K562 (cell line): ENCODE data around the gene AKT3. TPM values are rescaled to one million over a fixed set of nuclear protein-coding genes. Genes with fewer than 3 reads are reported as not detected.

Experiments
- ATAC-seq: fragments of 200-7000 bp; cut with Tn5 transposase; 3 replicates; pipeline ENCODE4 v1.9.1; 2020; ENCODE audit warnings: moderate library complexity
- BruUV-seq: library from RNA; stranded (reverse); fragments of 400-500 nt; replicated peaks from 2 replicates; lab custom pipeline; 2021; lab: Mats Ljungman, UMichigan
- CTCF ChIA-PET: fragments of 300-600 bp; formaldehyde crosslinking; extraction: SDS; loops from one replicate; lab custom pipeline; 2021; ENCODE audit warnings: low intra/inter-chr PET ratio; lab: Yijun Ruan, JAX
- POLR2A ChIA-PET: fragments of 300-600, 350-650 bp; sonication (Branson Sonifier 250); formaldehyde crosslinking; extraction: SDS; loops from one replicate; lab custom pipeline; 2021; ENCODE audit warnings: antibody characterized with exemption, inconsistent platforms; lab: Yijun Ruan, JAX
- DNase-seq, 4 experiments: peaks; one replicate each; pipeline versions ENCODE4 v3.0.0 to v3.0.0-alpha.2; 2011 to 2018; ENCODE audit warnings: low spot score in 3 of 4, mixed read lengths in 3 of 4; ENCODE audit errors: extremely low read depth in 1 of 4
- FAIRE-seq: peaks from 2 replicates; lab custom pipeline; 2011; peaks lifted over from hg19 to GRCh38; lab: Jason Lieb, UNC
- H2AFZ ChIP-seq: 2 replicates; pipeline ENCODE4 v1.6.0; 2011; ENCODE audit warnings: low read depth, low read length, control low read depth, inconsistent platforms
- H3K27ac ChIP-seq: fragments of 200-600 bp; 3 replicates; pipeline ENCODE4 v1.8.0; 2011; ENCODE audit warnings: low read depth, mild to moderate bottlenecking, control low read depth, inconsistent platforms, low read length, moderate library complexity, mixed read lengths; ENCODE audit errors: extremely low read depth
- H3K27me3 ChIP-seq, 2 experiments: fragments of 300-600 bp in 1 of 2; 2 replicates in 1 of 2; 3 replicates in 1 of 2; pipeline versions ENCODE4 v1.6.0 to v1.8.0; 2011; ENCODE audit warnings: inconsistent platforms in 2 of 2, low read length in 2 of 2, mild to moderate bottlenecking in 1 of 2, mixed read lengths in 1 of 2, moderate library complexity in 1 of 2; ENCODE audit not compliant: control insufficient read depth in 2 of 2, insufficient read depth in 2 of 2
- H3K36me3 ChIP-seq: fragments of 300-600 bp; 3 replicates; pipeline ENCODE4 v1.8.0; 2011; ENCODE audit warnings: mild to moderate bottlenecking, low read length, inconsistent platforms; ENCODE audit not compliant: control insufficient read depth, insufficient read depth
- H3K4me1 ChIP-seq, 2 experiments: fragments of 200-600 bp in 1 of 2; replicated peaks in 1 of 2; 2 replicates in 1 of 2; 3 replicates in 1 of 2; pipeline versions ENCODE4 v1.5.1 to v1.8.0; 2011; ENCODE audit warnings: inconsistent platforms in 2 of 2, low read length in 2 of 2, mild to moderate bottlenecking in 1 of 2, mixed read lengths in 1 of 2, moderate library complexity in 1 of 2; ENCODE audit not compliant: control insufficient read depth in 2 of 2, insufficient read depth in 2 of 2
- H3K4me2 ChIP-seq: 2 replicates; pipeline ENCODE4 v1.6.1; 2011; ENCODE audit warnings: low read length, control low read depth, inconsistent platforms, mixed read lengths; ENCODE audit not compliant: insufficient read depth
- H3K4me3 ChIP-seq: fragments of 200-600 bp; sonication (generic), shearing (Covaris generic); 2 replicates; pipeline ENCODE4 v1.5.1; 2016; ENCODE audit warnings: control low read depth, inconsistent platforms
- H3K79me2 ChIP-seq: fragments of 200-600 bp; 3 replicates; pipeline ENCODE4 v1.8.0; 2011; ENCODE audit warnings: low read length, inconsistent platforms; ENCODE audit not compliant: control insufficient read depth, insufficient read depth
- H3K9ac ChIP-seq, 2 experiments: 2 replicates each; pipeline versions ENCODE4 v1.6.0 to v1.6.1; 2011; ENCODE audit warnings: low read depth in 2 of 2, low read length in 2 of 2, control low read depth in 1 of 2, inconsistent platforms in 1 of 2, mild to moderate bottlenecking in 1 of 2, mixed read lengths in 1 of 2; ENCODE audit not compliant: insufficient read depth in 1 of 2
- H3K9me1 ChIP-seq: one replicate; pipeline ENCODE4 v1.6.0; 2011; ENCODE audit warnings: inconsistent platforms, mild to moderate bottlenecking, low read length, moderate library complexity; ENCODE audit not compliant: control insufficient read depth, insufficient read depth
- H3K9me3 ChIP-seq: replicated peaks from 2 replicates; pipeline ENCODE4 v1.5.1; 2011; ENCODE audit warnings: low read depth, low read length, inconsistent platforms; ENCODE audit not compliant: control insufficient read depth, insufficient read depth
- H4K20me1 ChIP-seq: replicated peaks from 2 replicates; pipeline ENCODE4 v1.6.1; 2011; ENCODE audit warnings: low read length, inconsistent platforms, mixed read lengths; ENCODE audit not compliant: control insufficient read depth, insufficient read depth
- BHLHE40 ChIP-seq: IDR thresholded peaks from 2 replicates; pipeline ENCODE4 v1.6.1; 2011; ENCODE audit warnings: low read length, improper control_type of control experiment
- EGR1 ChIP-seq: fragments of 450-650 bp; conservative IDR thresholded peaks from 2 replicates; pipeline ENCODE4 v1.6.1; 2017; ENCODE audit warnings: mild to moderate bottlenecking
- NCOA2 ChIP-seq, 2 experiments: fragments of 450-650 bp; IDR thresholded peaks; 2 replicates each; pipeline ENCODE4 v1.6.1; 2018; ENCODE audit warnings: mild to moderate bottlenecking in 2 of 2, moderate library complexity in 1 of 2; ENCODE audit not compliant: partially characterized antibody in 2 of 2
- PHB2 ChIP-seq: fragments of 450-650 bp; IDR thresholded peaks from 2 replicates; pipeline ENCODE4 v1.6.1; 2017; ENCODE audit warnings: low read depth
- RREB1 ChIP-seq: fragments of 250-450 bp; sonication (Bioruptor Pico); IDR thresholded peaks from 2 replicates; pipeline ENCODE4 v1.4.0; 2020
- WGBS: fragments of 100-300 bp; shearing (Covaris generic); methylation state at CpG from one replicate; pipeline ENCODE4 v1.1.6; 2016; ENCODE audit warnings: low coverage, mixed read lengths; ENCODE audit not compliant: insufficient coverage; ENCODE audit errors: missing lambda C conversion rate; 5-methylcytosine and 5-hydroxymethylcytosine counted together
- in situ Hi-C: fragments of 300-500 bp; cut with MboI; formaldehyde crosslinking; loops from 4 replicates; pipeline ENCODE4 v1.15.0; 2018; ENCODE audit warnings: inconsistent platforms, mixed read lengths
- intact Hi-C: fragments of 100-400 bp; cut with micrococcal nuclease; formaldehyde crosslinking; loops from 2 replicates; pipeline ENCODE4 v1.14.2; 2022
- polyA plus RNA-seq, 8 experiments: library from polyadenylated mRNA; depleted of rRNA in 4 of 8; stranded (reverse) in 5 of 8; unstranded in 3 of 8; fragments of >200 nt; fragmentation: Nextera tagmentation in 2 of 8; fragmentation: Illumina TruSeq in 1 of 8; extraction: Ambion mirVana in 2 of 8; extraction: Trizol in 1 of 8; gene quantifications; 2 replicates each; pipeline versions ENCODE4 v1.2.1 to v1.2.3, GENCODE V29; 2011 to 2014; ENCODE audit warnings: inconsistent platforms in 1 of 8, missing spikeins in 1 of 8
- total RNA-seq, 7 experiments: library from RNA; depleted of rRNA in 6 of 7; stranded (reverse); fragments of >200 nt in 6 of 7; fragmentation: Illumina TruSeq in 2 of 7; extraction: Trizol in 2 of 7; gene quantifications; 2 replicates each; pipeline versions ENCODE4 v1.2.1 to v1.2.3, GENCODE V29; 2011 to 2021; ENCODE audit warnings: low replicate concordance in 1 of 7
- TF ChIP-seq, protein P1 (sequence below): fragments of 450-650 bp; IDR thresholded peaks from 2 replicates; pipeline ENCODE4 v1.6.1; 2017; ENCODE audit warnings: antibody characterized with exemption, mild to moderate bottlenecking
- TF ChIP-seq, protein P2 (sequence below), 2 experiments: fragments of 150-350 bp in 1 of 2; IDR thresholded peaks; 2 replicates each; pipeline ENCODE4 v1.6.1; 2012 to 2016; ENCODE audit warnings: low read depth in 2 of 2, low read length in 2 of 2, mild to moderate bottlenecking in 1 of 2, moderate library complexity in 1 of 2

AKT3 gene
- total and polyA plus RNA-seq, 9 of the 15 experiments (the other 6 are each of a cell fraction or from before 2014, with no cell fraction given): 0.04 to 0.54 (median 0.18) TPM; not detected in 1

DNA sequence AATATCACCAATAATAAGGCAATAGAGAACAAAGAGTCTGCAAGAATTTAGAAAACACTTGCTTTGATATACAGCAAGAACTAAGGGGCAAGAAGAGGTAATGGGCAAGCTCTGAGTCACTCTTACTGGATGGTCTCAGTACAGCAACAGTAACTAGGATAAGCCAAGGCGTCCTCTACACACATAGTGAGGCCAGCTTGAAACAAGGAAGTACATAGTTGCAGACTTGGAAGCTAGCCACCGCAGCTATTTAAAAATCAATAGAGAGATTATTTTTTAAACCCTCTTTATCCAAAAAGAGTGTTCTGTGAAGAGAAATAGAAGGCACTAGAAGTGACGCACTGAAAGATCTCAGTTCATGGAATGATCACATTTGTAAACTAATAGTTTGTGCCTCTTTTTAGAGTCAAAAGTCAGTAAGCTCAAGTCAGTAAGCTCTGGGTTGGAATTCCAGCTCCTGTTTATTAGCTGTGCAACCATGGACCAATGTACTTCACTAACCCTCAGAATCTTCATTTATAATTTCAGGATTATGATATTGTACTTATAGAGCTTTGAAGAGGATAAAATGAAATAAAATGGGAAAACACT is 118.6 kb downstream of the AKT3 start:
- no TSS peak for BruUV-seq
- Histone ChIP-seq H3K36me3 (no peaks in the 10 kb centered on the region), H3K27ac (no peak overlapping the region), H3K9me1 (no peaks in the 10 kb centered on the region), H4K20me1 (no peaks in the 10 kb centered on the region), H3K79me2 (no peaks in the 10 kb centered on the region), H3K4me1 (peaks cover 0 to 3% of the 10 kb centered on the region in 2 experiments; a peak in 1 of 5 replicates), H3K4me3 (no peak overlapping the region), H3K4me2 (no peak overlapping the region), H3K27me3 (no peaks in the 10 kb centered on the region), H3K9ac (no peak overlapping the region), H2AFZ (no peak overlapping the region), H3K9me3 (0 out of 2 replicates have a peak, but pooled peaks cover 1% of the 10 kb centered on the region)
- FAIRE-seq (no peak), ATAC-seq (no peak), DNase-seq (no peak)
- ChIA-PET POLR2A (no interaction called here), CTCF (no interaction called here)
- intact Hi-C loops: no loop called here
- in situ Hi-C loops: no loop called here
- 2% methylated on average over 3 of the region's 3 CpGs for WGBS
- TF ChIP-seq, protein P1, sequence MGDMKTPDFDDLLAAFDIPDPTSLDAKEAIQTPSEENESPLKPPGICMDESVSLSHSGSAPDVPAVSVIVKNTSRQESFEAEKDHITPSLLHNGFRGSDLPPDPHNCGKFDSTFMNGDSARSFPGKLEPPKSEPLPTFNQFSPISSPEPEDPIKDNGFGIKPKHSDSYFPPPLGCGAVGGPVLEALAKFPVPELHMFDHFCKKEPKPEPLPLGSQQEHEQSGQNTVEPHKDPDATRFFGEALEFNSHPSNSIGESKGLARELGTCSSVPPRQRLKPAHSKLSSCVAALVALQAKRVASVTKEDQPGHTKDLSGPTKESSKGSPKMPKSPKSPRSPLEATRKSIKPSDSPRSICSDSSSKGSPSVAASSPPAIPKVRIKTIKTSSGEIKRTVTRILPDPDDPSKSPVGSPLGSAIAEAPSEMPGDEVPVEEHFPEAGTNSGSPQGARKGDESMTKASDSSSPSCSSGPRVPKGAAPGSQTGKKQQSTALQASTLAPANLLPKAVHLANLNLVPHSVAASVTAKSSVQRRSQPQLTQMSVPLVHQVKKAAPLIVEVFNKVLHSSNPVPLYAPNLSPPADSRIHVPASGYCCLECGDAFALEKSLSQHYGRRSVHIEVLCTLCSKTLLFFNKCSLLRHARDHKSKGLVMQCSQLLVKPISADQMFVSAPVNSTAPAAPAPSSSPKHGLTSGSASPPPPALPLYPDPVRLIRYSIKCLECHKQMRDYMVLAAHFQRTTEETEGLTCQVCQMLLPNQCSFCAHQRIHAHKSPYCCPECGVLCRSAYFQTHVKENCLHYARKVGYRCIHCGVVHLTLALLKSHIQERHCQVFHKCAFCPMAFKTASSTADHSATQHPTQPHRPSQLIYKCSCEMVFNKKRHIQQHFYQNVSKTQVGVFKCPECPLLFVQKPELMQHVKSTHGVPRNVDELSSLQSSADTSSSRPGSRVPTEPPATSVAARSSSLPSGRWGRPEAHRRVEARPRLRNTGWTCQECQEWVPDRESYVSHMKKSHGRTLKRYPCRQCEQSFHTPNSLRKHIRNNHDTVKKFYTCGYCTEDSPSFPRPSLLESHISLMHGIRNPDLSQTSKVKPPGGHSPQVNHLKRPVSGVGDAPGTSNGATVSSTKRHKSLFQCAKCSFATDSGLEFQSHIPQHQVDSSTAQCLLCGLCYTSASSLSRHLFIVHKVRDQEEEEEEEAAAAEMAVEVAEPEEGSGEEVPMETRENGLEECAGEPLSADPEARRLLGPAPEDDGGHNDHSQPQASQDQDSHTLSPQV: no peak
- no peak for TF ChIP-seq PHB2
- TF ChIP-seq RREB1 (CRISPR knock-in tag): no peak
- TF ChIP-seq EGR1: no peak
- TF ChIP-seq NCOA2 (IDR thresholded peaks at IDR 0.05; ENCODE audit: partially characterized antibody in 2 of 2): no peak
- TF ChIP-seq, protein P2, sequence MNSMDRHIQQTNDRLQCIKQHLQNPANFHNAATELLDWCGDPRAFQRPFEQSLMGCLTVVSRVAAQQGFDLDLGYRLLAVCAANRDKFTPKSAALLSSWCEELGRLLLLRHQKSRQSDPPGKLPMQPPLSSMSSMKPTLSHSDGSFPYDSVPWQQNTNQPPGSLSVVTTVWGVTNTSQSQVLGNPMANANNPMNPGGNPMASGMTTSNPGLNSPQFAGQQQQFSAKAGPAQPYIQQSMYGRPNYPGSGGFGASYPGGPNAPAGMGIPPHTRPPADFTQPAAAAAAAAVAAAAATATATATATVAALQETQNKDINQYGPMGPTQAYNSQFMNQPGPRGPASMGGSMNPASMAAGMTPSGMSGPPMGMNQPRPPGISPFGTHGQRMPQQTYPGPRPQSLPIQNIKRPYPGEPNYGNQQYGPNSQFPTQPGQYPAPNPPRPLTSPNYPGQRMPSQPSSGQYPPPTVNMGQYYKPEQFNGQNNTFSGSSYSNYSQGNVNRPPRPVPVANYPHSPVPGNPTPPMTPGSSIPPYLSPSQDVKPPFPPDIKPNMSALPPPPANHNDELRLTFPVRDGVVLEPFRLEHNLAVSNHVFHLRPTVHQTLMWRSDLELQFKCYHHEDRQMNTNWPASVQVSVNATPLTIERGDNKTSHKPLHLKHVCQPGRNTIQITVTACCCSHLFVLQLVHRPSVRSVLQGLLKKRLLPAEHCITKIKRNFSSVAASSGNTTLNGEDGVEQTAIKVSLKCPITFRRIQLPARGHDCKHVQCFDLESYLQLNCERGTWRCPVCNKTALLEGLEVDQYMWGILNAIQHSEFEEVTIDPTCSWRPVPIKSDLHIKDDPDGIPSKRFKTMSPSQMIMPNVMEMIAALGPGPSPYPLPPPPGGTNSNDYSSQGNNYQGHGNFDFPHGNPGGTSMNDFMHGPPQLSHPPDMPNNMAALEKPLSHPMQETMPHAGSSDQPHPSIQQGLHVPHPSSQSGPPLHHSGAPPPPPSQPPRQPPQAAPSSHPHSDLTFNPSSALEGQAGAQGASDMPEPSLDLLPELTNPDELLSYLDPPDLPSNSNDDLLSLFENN (IDR thresholded peaks at IDR 0.05; ENCODE audit: low read depth in 2 of 2, low read length in 2 of 2): no peak
- no peak for TF ChIP-seq BHLHE40
